Uterus (tissue), 2 donors: ENCODE data around the gene CST6.

Experiments used
- CTCF ChIP-seq, 4 experiments: fragments of 200-600 bp in 2 of 4; fragments of 450-650 bp in 2 of 4; sonication (generic) in 2 of 4; IDR thresholded peaks; one replicate each; pipeline ENCODE4 v1.5.1; 2016 to 2019; ENCODE audit warnings: antibody characterized with exemption in 4 of 4, mild to moderate bottlenecking in 2 of 4, moderate library complexity in 1 of 4
- POLR2A ChIP-seq, 2 donors: fragments of 450-650 bp; IDR thresholded peaks; one replicate each; pipeline ENCODE4 v1.6.1; 2016; ENCODE audit warnings: antibody characterized with exemption in 2 of 2, mild to moderate bottlenecking in 1 of 2, moderate library complexity in 1 of 2

GRCh38 chr11:66032957-66033735, 21.3 kb downstream of the CST6 start:
- TF ChIP-seq CTCF (IDR thresholded peaks at IDR 0.05) (no peak), POLR2A (IDR thresholded peaks at IDR 0.05) (no peak)
